Measurements from ENCODE around the gene AMBP.

The AMBP gene

GRCh38 chr9:114037249-114037648 is 40.9 kb downstream of the AMBP start:
- Histone ChIP-seq H3K27me3 (replicated peaks) (no peaks in the 10 kb centered on the region), H3K4me3 (ENCODE audit: low read depth, low read length) (no peak overlapping the region), H3K27ac (no peak overlapping the region), H3K36me3 (replicated peaks) (peaks cover 32% of the 10 kb centered on the region)
- TF ChIP-seq, protein P1, sequence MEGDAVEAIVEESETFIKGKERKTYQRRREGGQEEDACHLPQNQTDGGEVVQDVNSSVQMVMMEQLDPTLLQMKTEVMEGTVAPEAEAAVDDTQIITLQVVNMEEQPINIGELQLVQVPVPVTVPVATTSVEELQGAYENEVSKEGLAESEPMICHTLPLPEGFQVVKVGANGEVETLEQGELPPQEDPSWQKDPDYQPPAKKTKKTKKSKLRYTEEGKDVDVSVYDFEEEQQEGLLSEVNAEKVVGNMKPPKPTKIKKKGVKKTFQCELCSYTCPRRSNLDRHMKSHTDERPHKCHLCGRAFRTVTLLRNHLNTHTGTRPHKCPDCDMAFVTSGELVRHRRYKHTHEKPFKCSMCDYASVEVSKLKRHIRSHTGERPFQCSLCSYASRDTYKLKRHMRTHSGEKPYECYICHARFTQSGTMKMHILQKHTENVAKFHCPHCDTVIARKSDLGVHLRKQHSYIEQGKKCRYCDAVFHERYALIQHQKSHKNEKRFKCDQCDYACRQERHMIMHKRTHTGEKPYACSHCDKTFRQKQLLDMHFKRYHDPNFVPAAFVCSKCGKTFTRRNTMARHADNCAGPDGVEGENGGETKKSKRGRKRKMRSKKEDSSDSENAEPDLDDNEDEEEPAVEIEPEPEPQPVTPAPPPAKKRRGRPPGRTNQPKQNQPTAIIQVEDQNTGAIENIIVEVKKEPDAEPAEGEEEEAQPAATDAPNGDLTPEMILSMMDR (IDR thresholded peaks at IDR 0.05; ENCODE audit: low read depth, low read length, missing control alignments) = no peak
- in situ Hi-C loops (cut with HindIII; ENCODE audit: low pct_ligation_motif_present, low sequenced_read_pairs) = no loop called here
- no peak for DNase-seq

- Histone ChIP-seq H3K4me3 (ENCODE audit: low read depth, low read length) (no peak overlapping the region), H3K36me3 (replicated peaks) (peaks cover 36% of the 10 kb centered on the region), H3K27ac (no peak overlapping the region), H3K27me3 (replicated peaks) (no peaks in the 10 kb centered on the region)
- in situ Hi-C loops (cut with HindIII; ENCODE audit: low pct_ligation_motif_present, low sequenced_read_pairs) = no loop called here
- no peak for DNase-seq
- TF ChIP-seq, protein P1 (IDR thresholded peaks at IDR 0.05; ENCODE audit: low read depth, low read length, missing control alignments) = no peak
Observed at GRCh38 chr9:114035845-114036801, 42.0 kb downstream of the AMBP start.

- no peak overlapping the region for H3K4me3 ChIP-seq (ENCODE audit: low read depth, low read length)
- peaks cover 40% of the 10 kb centered on the region for H3K36me3 ChIP-seq (replicated peaks)
- TF ChIP-seq, protein P1 (IDR thresholded peaks at IDR 0.05; ENCODE audit: low read depth, low read length, missing control alignments) = no peak
- no peaks in the 10 kb centered on the region for H3K27me3 ChIP-seq (replicated peaks)
- in situ Hi-C loops (cut with HindIII; ENCODE audit: low pct_ligation_motif_present, low sequenced_read_pairs) = no loop called here
- no peak for DNase-seq
- no peak overlapping the region for H3K27ac ChIP-seq
Observed at GRCh38 chr9:114035221-114035844, 42.8 kb downstream of the AMBP start.

GRCh38 chr9:114034661-114035062 is 43.4 kb downstream of the AMBP start:
- in situ Hi-C loops (cut with HindIII; ENCODE audit: low pct_ligation_motif_present, low sequenced_read_pairs) = no loop called here
- H3K36me3 ChIP-seq (replicated peaks) = peaks cover 44% of the 10 kb centered on the region
- no peak for DNase-seq
- no peak overlapping the region for H3K27ac ChIP-seq
- H3K27me3 ChIP-seq (replicated peaks) = no peaks in the 10 kb centered on the region
- TF ChIP-seq, protein P1 (IDR thresholded peaks at IDR 0.05; ENCODE audit: low read depth, low read length, missing control alignments) = no peak
- no peak overlapping the region for H3K4me3 ChIP-seq (ENCODE audit: low read depth, low read length)

- TF ChIP-seq, protein P1 (IDR thresholded peaks at IDR 0.05; ENCODE audit: low read depth, low read length, missing control alignments) = no peak
- no peaks in the 10 kb centered on the region for H3K27me3 ChIP-seq (replicated peaks)
- H3K36me3 ChIP-seq (replicated peaks) = peaks cover 44% of the 10 kb centered on the region
- in situ Hi-C loops (cut with HindIII; ENCODE audit: low pct_ligation_motif_present, low sequenced_read_pairs) = no loop called here
- H3K4me3 ChIP-seq (ENCODE audit: low read depth, low read length) = no peak overlapping the region
- no peak overlapping the region for H3K27ac ChIP-seq
- no peak for DNase-seq
Observed at GRCh38 chr9:114034196-114034595, 43.9 kb downstream of the AMBP start.

All from brain microvascular endothelial cell (primary cell).